GM12892 (cell line): ENCODE measurements around the gene ITPRID1.

Experiments
- POLR2A ChIP-seq: IDR thresholded peaks from 2 replicates; pipeline ENCODE4 v1.6.1; 2011; ENCODE audit warnings: low read depth, low read length, control low read depth
- POLR2AphosphoS5 ChIP-seq: IDR thresholded peaks from 2 replicates; pipeline ENCODE4 v1.6.1; 2011; ENCODE audit warnings: low read depth, low read length, control low read depth

DNA sequence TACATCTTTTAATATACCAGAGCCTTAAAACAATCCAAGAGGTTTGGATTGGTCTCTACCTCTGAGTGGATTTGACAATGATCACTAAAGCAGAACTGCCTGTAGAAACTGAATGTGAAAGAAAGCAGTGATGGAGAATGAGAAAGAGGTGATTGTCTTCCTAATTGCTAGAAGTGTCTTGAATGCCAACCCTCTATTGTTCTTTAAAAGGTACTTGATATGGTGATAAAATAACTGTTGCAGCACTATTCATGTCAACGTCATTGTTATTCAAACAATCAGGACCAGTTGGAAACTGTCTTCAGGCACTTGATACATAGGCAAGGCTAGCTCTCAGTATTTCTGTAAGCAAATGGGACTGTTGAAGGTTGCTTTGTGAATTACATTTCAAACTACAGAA, 47.9 kb upstream of the ITPRID1 start:
- TF ChIP-seq POLR2A (no peak), POLR2AphosphoS5 (no peak)
